ENCODE results near the gene SEMA5A. TPM values are rescaled to one million over a fixed set of nuclear protein-coding genes. Genes with fewer than 3 reads are reported as not detected.

The SEMA5A gene
- polyA plus RNA-seq, 1 donor from 2014 or later, result 3.2 TPM

DNA sequence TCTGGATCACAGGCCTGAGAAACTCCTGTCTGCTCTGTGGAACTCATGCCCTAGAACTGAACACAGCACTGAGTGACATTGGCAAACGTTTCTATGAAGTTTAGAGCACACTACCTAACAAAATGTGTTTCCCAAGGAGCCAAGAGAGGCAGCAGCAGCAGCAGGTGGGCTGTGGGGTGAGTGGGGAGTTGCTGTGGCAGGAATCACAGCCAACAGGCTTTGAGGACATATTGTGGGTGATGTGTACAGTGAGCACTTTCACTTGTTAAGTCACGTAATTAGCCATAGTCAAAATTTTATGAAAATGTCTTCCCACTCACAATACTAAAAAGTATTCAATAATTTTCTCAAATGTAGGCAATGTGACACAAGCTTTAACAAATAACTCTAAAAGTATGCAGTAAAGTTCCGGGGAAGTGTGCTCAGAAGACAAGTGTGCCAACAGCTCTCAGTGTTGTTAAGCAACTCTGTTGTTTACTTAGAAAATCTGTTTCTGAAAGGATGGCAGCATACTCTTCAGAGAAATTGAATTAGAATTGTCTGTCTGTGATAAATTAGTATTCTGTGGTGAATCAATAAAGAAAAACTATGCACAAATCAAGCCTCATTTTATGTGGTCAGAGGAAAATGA, 482.1 kb downstream of the SEMA5A start:
- no peaks in the 10 kb centered on the region for H3K9me3 ChIP-seq (ENCODE audit: low read length)
- H3F3A ChIP-seq (ENCODE audit: insufficient read depth, low read length, poor library complexity, severe bottlenecking), result no peaks in the 10 kb centered on the region
- no peak overlapping the region for H3K27ac ChIP-seq (ENCODE audit: low read length)
- no peak overlapping the region for H3K4me2 ChIP-seq (ENCODE audit: low read length)
- H3K4me3 ChIP-seq (ENCODE audit: low read length), result no peak overlapping the region
- no peaks in the 10 kb centered on the region for H4K20me1 ChIP-seq (ENCODE audit: insufficient read depth)
- H3K9me2 ChIP-seq (ENCODE audit: insufficient read depth, low read length), result no peaks in the 10 kb centered on the region
- H2AFZ ChIP-seq (ENCODE audit: low read depth, low read length), result no peak overlapping the region
- no peak overlapping the region for H3K9ac ChIP-seq (ENCODE audit: low read length)
- no peaks in the 10 kb centered on the region for H3K79me2 ChIP-seq (replicated peaks; ENCODE audit: insufficient read depth, low read length)
- H3K27me3 ChIP-seq (ENCODE audit: insufficient read depth, low read depth, low read length), result no peaks in the 10 kb centered on the region
- TF ChIP-seq MXI1 (conservative IDR thresholded peaks at IDR 0.05; ENCODE audit: poor library complexity, severe bottlenecking) (no peak), RAD21 (conservative IDR thresholded peaks at IDR 0.05) (no peak), EP300 (conservative IDR thresholded peaks at IDR 0.05; ENCODE audit: poor library complexity, severe bottlenecking) (no peak), POLR2AphosphoS5 (IDR thresholded peaks at IDR 0.05) (no peak), TAF1 (IDR thresholded peaks at IDR 0.05; ENCODE audit: low read depth) (no peak), REST (IDR thresholded peaks at IDR 0.05; ENCODE audit: borderline replicate concordance) (no peak), EZH2 (IDR thresholded peaks at IDR 0.05; ENCODE audit: borderline replicate concordance, insufficient read depth, low read length, poor library complexity, severe bottlenecking) (no peak), CTCF (IDR thresholded peaks at IDR 0.05; ENCODE audit: poor library complexity, severe bottlenecking) (no peak), SMC3 (conservative IDR thresholded peaks at IDR 0.05; ENCODE audit: poor library complexity) (no peak)
- no peaks in the 10 kb centered on the region for H3K36me3 ChIP-seq (ENCODE audit: insufficient read depth, low read length)

DNA sequence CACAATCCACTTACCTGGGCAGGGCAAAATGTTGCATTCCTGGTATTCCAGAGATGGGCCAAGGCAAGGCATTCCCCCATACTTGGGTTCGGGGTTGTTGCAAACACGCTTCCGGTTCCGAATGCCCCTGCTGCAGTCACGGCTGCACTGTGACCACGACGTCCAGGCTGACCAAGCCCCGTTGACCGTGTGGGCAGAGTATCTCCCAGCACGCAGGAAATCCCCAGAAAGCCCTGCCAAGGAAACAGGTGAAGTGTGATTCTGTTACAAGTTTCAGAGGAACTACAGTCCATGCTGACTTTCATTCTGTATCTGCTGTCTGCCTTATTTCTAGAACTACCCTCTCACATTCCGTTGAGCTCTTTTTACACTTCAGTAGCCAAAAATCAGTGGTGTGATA, 483.0 kb downstream of the SEMA5A start:
- H3K27ac ChIP-seq (ENCODE audit: low read length), result no peak overlapping the region
- H2AFZ ChIP-seq (ENCODE audit: low read depth, low read length), result no peak overlapping the region
- no peaks in the 10 kb centered on the region for H3K9me3 ChIP-seq (ENCODE audit: low read length)

More for the DNA sequence above, 483.0 kb downstream of the SEMA5A start:
- Histone ChIP-seq H3K9me2 (ENCODE audit: insufficient read depth, low read length) (no peaks in the 10 kb centered on the region), H3K9ac (ENCODE audit: low read length) (no peak overlapping the region), H4K20me1 (ENCODE audit: insufficient read depth) (no peaks in the 10 kb centered on the region), H3K4me3 (ENCODE audit: low read length) (no peak overlapping the region), H3K27me3 (ENCODE audit: insufficient read depth, low read depth, low read length) (no peaks in the 10 kb centered on the region), H3K79me2 (replicated peaks; ENCODE audit: insufficient read depth, low read length) (no peaks in the 10 kb centered on the region), H3K36me3 (ENCODE audit: insufficient read depth, low read length) (no peaks in the 10 kb centered on the region), H3F3A (ENCODE audit: insufficient read depth, low read length, poor library complexity, severe bottlenecking) (no peaks in the 10 kb centered on the region), H3K4me2 (ENCODE audit: low read length) (no peak overlapping the region)
- TF ChIP-seq RAD21 (conservative IDR thresholded peaks at IDR 0.05) (no peak), EZH2 (IDR thresholded peaks at IDR 0.05; ENCODE audit: borderline replicate concordance, insufficient read depth, low read length, poor library complexity, severe bottlenecking) (no peak)
